ENCODE measurements around the gene DNAJA4.

DNA sequence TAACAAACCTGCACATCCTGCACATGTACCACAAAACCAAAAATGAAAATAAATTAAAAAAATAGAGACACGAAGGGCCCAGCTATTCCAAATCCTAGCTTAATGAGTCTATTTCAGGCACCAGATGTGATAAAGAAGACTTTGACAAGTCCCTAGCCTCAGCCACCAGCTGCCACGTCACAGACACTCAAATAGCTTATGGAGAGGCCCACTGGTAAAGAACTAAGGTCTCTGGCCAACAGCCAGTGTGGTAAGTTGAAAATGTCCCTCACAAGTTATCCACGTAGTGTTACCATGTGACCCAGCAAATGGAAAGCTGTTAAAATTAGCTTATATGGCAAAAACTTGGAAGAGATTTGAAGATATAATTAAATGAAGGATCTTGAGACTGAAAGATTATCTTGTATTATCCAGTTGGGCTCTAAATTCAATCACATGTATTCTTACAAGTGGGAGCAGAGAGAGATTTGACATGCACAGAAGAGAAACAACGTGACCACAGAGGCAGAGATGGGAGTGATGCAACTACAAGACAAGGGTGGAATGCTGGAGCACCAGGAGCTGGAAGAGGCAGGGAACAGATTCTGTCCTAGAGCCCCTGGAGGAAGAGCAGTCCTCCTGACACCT, 40.9 kb upstream of the DNAJA4 start:
- TF ChIP-seq GABPA (IDR thresholded peaks at IDR 0.05; ENCODE audit: low read depth, low read length) (no peak), GABPA (CRISPR knock-in tag; IDR thresholded peaks at IDR 0.05; ENCODE audit: low read depth) (no peak)
- TF ChIP-seq, protein P1, sequence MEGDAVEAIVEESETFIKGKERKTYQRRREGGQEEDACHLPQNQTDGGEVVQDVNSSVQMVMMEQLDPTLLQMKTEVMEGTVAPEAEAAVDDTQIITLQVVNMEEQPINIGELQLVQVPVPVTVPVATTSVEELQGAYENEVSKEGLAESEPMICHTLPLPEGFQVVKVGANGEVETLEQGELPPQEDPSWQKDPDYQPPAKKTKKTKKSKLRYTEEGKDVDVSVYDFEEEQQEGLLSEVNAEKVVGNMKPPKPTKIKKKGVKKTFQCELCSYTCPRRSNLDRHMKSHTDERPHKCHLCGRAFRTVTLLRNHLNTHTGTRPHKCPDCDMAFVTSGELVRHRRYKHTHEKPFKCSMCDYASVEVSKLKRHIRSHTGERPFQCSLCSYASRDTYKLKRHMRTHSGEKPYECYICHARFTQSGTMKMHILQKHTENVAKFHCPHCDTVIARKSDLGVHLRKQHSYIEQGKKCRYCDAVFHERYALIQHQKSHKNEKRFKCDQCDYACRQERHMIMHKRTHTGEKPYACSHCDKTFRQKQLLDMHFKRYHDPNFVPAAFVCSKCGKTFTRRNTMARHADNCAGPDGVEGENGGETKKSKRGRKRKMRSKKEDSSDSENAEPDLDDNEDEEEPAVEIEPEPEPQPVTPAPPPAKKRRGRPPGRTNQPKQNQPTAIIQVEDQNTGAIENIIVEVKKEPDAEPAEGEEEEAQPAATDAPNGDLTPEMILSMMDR (CRISPR knock-in tag; IDR thresholded peaks at IDR 0.05), result no peak

Measured in HepG2 (cell line).